GM12878 (cell line): ENCODE results near the gene TCF12. TPM values are rescaled to one million over a fixed set of nuclear protein-coding genes. Genes with fewer than 3 reads are reported as not detected.

ENCODE experiments used
- ATAC-seq: fragments of 200-7000 bp; cut with Tn5 transposase; 3 replicates; pipeline ENCODE4 v1.9.1; 2020; ENCODE audit warnings: mild to moderate bottlenecking, moderate library complexity
- BruUV-seq: library from RNA; stranded (reverse); fragments of 400-500 nt; replicated peaks from 2 replicates; lab custom pipeline; 2021; lab: Mats Ljungman, UMichigan
- CTCF ChIA-PET: fragments of 300-600 bp; sonication (Branson Sonifier 250); formaldehyde crosslinking; extraction: SDS; loops from one replicate; lab custom pipeline; 2021; ENCODE audit warnings: inconsistent platforms; lab: Yijun Ruan, JAX
- POLR2A ChIA-PET: fragments of 350-600 bp; formaldehyde crosslinking; extraction: SDS; loops from one replicate; lab custom pipeline; 2021; ENCODE audit warnings: inconsistent platforms; lab: Charles Lee
- RAD21 ChIA-PET: fragments of 300-600 bp; sonication (Branson Sonifier 250); formaldehyde crosslinking; loops from one replicate; lab custom pipeline; 2023; ENCODE audit warnings: antibody characterized with exemption; ENCODE audit not compliant: unreplicated experiment; lab: Charles Lee
- SMC1A ChIA-PET: fragments of 300-600 bp; sonication (Branson Sonifier 250); formaldehyde crosslinking; loops from one replicate; lab custom pipeline; 2023; ENCODE audit not compliant: unreplicated experiment, uncharacterized antibody; lab: Charles Lee
- DNase-seq: peaks from one replicate; pipeline ENCODE4 v3.0.0-alpha.2; 2011; ENCODE audit warnings: low read depth, low spot score
- FAIRE-seq: peaks from 3 replicates; lab custom pipeline; 2011; peaks lifted over from hg19 to GRCh38; lab: Jason Lieb, UNC
- H2AFZ ChIP-seq: 2 replicates; pipeline ENCODE4 v1.6.0; 2011; ENCODE audit warnings: low read depth, low read length, control low read depth; ENCODE audit not compliant: control insufficient read depth
- H3K27ac ChIP-seq: 2 replicates; pipeline ENCODE4 v1.5.1; 2011; ENCODE audit warnings: control low read depth; ENCODE audit not compliant: control insufficient read depth, insufficient read depth
- H3K27me3 ChIP-seq, 2 experiments: replicated peaks in 1 of 2; 2 replicates each; pipeline versions ENCODE4 v1.6.0 to v1.6.1; 2011; ENCODE audit warnings: low read length in 1 of 2; ENCODE audit not compliant: control insufficient read depth in 2 of 2, insufficient read depth in 2 of 2
- H3K36me3 ChIP-seq, 2 experiments: 2 replicates each; pipeline ENCODE4 v1.5.1; 2011; ENCODE audit warnings: low read length in 1 of 2; ENCODE audit not compliant: control insufficient read depth in 2 of 2, insufficient read depth in 2 of 2
- H3K4me1 ChIP-seq: 2 replicates; pipeline ENCODE4 v1.6.1; 2011; ENCODE audit warnings: mild to moderate bottlenecking, low read length, moderate library complexity, mixed read lengths; ENCODE audit not compliant: control insufficient read depth, insufficient read depth
- H3K4me2 ChIP-seq: 2 replicates; pipeline ENCODE4 v1.6.0; 2011; ENCODE audit warnings: control low read depth; ENCODE audit not compliant: control insufficient read depth, insufficient read depth
- H3K4me3 ChIP-seq: fragments of 200-600 bp; sonication (generic); 2 replicates; pipeline ENCODE4 v1.5.1; 2016
- H3K79me2 ChIP-seq: 2 replicates; pipeline ENCODE4 v1.6.0; 2011; ENCODE audit warnings: low read length; ENCODE audit not compliant: control insufficient read depth, insufficient read depth
- H3K9ac ChIP-seq: 2 replicates; pipeline ENCODE4 v1.8.0; 2011; ENCODE audit warnings: low read length, control low read depth, mixed read lengths; ENCODE audit not compliant: control insufficient read depth, insufficient read depth
- H3K9me3 ChIP-seq: replicated peaks from 3 replicates; pipeline ENCODE4 v1.5.1; 2011; ENCODE audit warnings: mild to moderate bottlenecking, low read length; ENCODE audit not compliant: control insufficient read depth, insufficient read depth
- H4K20me1 ChIP-seq: 2 replicates; pipeline ENCODE4 v1.6.0; 2011; ENCODE audit not compliant: control insufficient read depth, insufficient read depth
- DPF2 ChIP-seq: fragments of 450-650 bp; IDR thresholded peaks from 2 replicates; pipeline ENCODE4 v1.6.1; 2017; ENCODE audit warnings: mild to moderate bottlenecking
- NFIC ChIP-seq: IDR thresholded peaks from 2 replicates; pipeline ENCODE4 v1.6.1; 2012; ENCODE audit warnings: low read depth, mild to moderate bottlenecking, inconsistent platforms, low read length, moderate library complexity
- NKRF ChIP-seq: fragments of 450-650 bp; conservative IDR thresholded peaks from 2 replicates; pipeline ENCODE4 v1.6.1; 2017; ENCODE audit warnings: mild to moderate bottlenecking, moderate library complexity
- NR2C2 ChIP-seq: IDR thresholded peaks from 2 replicates; pipeline ENCODE4 v1.6.1; 2011; ENCODE audit warnings: borderline replicate concordance, low read depth; ENCODE audit not compliant: control insufficient read depth, insufficient read length
- PAX5 ChIP-seq: IDR thresholded peaks from 2 replicates; pipeline ENCODE4 v1.6.1; 2011; ENCODE audit warnings: low read depth, low read length, borderline replicate concordance
- POLR2AphosphoS5 ChIP-seq: IDR thresholded peaks from 2 replicates; pipeline ENCODE4 v1.6.1; 2011; ENCODE audit warnings: mild to moderate bottlenecking, low read length, inconsistent platforms
- POU2F2 ChIP-seq: IDR thresholded peaks from 3 replicates; pipeline ENCODE4 v1.6.1; 2011; ENCODE audit warnings: low read depth, mild to moderate bottlenecking, low read length, borderline replicate concordance
- RAD21 ChIP-seq: IDR thresholded peaks from 2 replicates; pipeline ENCODE4 v1.6.1; 2011; ENCODE audit warnings: mild to moderate bottlenecking, low read depth, low read length, moderate library complexity; ENCODE audit not compliant: insufficient read depth
- RELB ChIP-seq: fragments of 450-650 bp; IDR thresholded peaks from 2 replicates; pipeline ENCODE4 v1.6.1; 2017; ENCODE audit warnings: low read depth, mild to moderate bottlenecking, moderate library complexity
- RFX5 ChIP-seq: IDR thresholded peaks from 2 replicates; pipeline ENCODE4 v1.6.1; 2011; ENCODE audit warnings: low read depth, low read length, improper control_type of control experiment
- STAT3 ChIP-seq: IDR thresholded peaks from 2 replicates; pipeline ENCODE4 v1.6.1; 2011; ENCODE audit warnings: low read depth, low read length, improper control_type of control experiment
- TAF1 ChIP-seq: IDR thresholded peaks from 2 replicates; pipeline ENCODE4 v1.6.1; 2011; ENCODE audit warnings: mild to moderate bottlenecking, low read depth, low read length, borderline replicate concordance
- YY1 ChIP-seq: IDR thresholded peaks from 2 replicates; pipeline ENCODE4 v1.6.1; 2011; ENCODE audit warnings: low read depth, mild to moderate bottlenecking, low read length
- WGBS: methylation state at CpG from one replicate; pipeline ENCODE4 v1.1.6; 2016; ENCODE audit warnings: low lambda C conversion rate; ENCODE audit not compliant: insufficient replicate concordance, insufficient coverage; ENCODE audit errors: missing lambda C conversion rate; 5-methylcytosine and 5-hydroxymethylcytosine counted together
- in situ Hi-C: fragments of 300-500 bp; cut with MboI; formaldehyde crosslinking; loops from 9 replicates; pipeline ENCODE4 v1.14.3; 2018; ENCODE audit warnings: mixed read lengths
- intact Hi-C: fragments of 100-400 bp; cut with micrococcal nuclease; formaldehyde crosslinking; loops from one replicate; pipeline ENCODE4 v1.14.2; 2022; ENCODE audit not compliant: unreplicated experiment
- polyA plus RNA-seq, 11 experiments: library from polyadenylated mRNA; depleted of rRNA in 4 of 11; unstranded in 6 of 11; stranded (reverse) in 5 of 11; fragments of >200 nt; fragmentation: Nextera tagmentation in 4 of 11; fragmentation: Illumina TruSeq in 1 of 11; extraction: Ambion mirVana in 4 of 11; extraction: Trizol in 1 of 11; gene quantifications; 1 replicate in 1 of 11; 2 replicates in 10 of 11; pipeline versions ENCODE4 v1.2.1 to v1.2.3, GENCODE V29; 2011 to 2016; ENCODE audit warnings: inconsistent platforms in 2 of 11, missing spikeins in 2 of 11, low read depth in 1 of 11
- total RNA-seq, 4 experiments: library from RNA; depleted of rRNA in 3 of 4; stranded (reverse); fragments of >200 nt in 3 of 4; fragmentation: Illumina TruSeq in 1 of 4; extraction: Trizol in 1 of 4; gene quantifications; 2 replicates each; pipeline versions ENCODE4 v1.2.1 to v1.2.3, GENCODE V29; 2013 to 2021

TCF12 gene
- total and polyA plus RNA-seq, 10 of the 15 experiments (the other 5 are each of a cell fraction or from before 2014, with no cell fraction given) = 8.2 to 70.9 (median 49.5) TPM

- no peak for FAIRE-seq
- ChIA-PET RAD21 (interaction anchor here (2.1 kb wide), 1 partner anchor 61 kb away, joined by 6 read pairs; no protein-coding TSS in a partner anchor), SMC1A (interaction anchor here (0.6 to 1.7 kb wide), 3 partner anchors 14 to 91 kb away, joined by 3 to 7 read pairs (median 4); no protein-coding TSS in a partner anchor)
- H3K9ac ChIP-seq = no peak overlapping the region
- H2AFZ ChIP-seq = no peak overlapping the region
- no peaks in the 10 kb centered on the region for H3K79me2 ChIP-seq
- in situ Hi-C loops (no loop called here), intact Hi-C loops (no loop called here)
- peaks cover 4 to 11% of the 10 kb centered on the region in 2 experiments for H3K36me3 ChIP-seq
- no TSS peak for BruUV-seq
- H3K4me1 ChIP-seq = no peaks in the 10 kb centered on the region
- no peaks in the 10 kb centered on the region for H4K20me1 ChIP-seq
- no peaks in the 10 kb centered on the region for H3K9me3 ChIP-seq
- TF ChIP-seq DPF2 (no peak), TAF1 (no peak), RFX5 (no peak), NR2C2 (no peak), STAT3 (no peak), YY1 (no peak), POLR2AphosphoS5 (no peak), NFIC (no peak), NKRF (no peak), POU2F2 (no peak), RELB (no peak), RAD21 (no peak), PAX5 (no peak)
- TF ChIP-seq, all 136 proteins: peak for 0
- Histone ChIP-seq H3K4me3 (no peak overlapping the region), H3K4me2 (no peak overlapping the region), H3K27me3 (no peaks in the 10 kb centered on the region), H3K27ac (no peak overlapping the region)
- ChIA-PET CTCF (interaction anchor here (1.8 kb wide), 1 partner anchor 15 kb away, joined by 7 read pairs; no protein-coding TSS in a partner anchor), POLR2A (interaction anchor here (0.6 to 1.0 kb wide), 2 partner anchors 36 to 140 kb away, joined by 3 to 6 read pairs; no protein-coding TSS in a partner anchor)
- DNase-seq (no peak), ATAC-seq (no peak)
- WGBS = 33% methylated on average over 3 of the region's 3 CpGs
Observed at GRCh38 chr15:57245130-57245529, 326.7 kb downstream of the TCF12 start.
